NCI-H2171 (cell line): ENCODE data around the gene UNC50.
"Not testable (repeated sequence)": the region's sequence is repeated elsewhere in the genome, so short reads cannot be mapped to it uniquely, and the experiment has no call there.

ENCODE experiments used
- DNase-seq: peaks from one replicate; lab custom pipeline; 2025; lab: John Stamatoyannopoulos, UW

Gene UNC50

GRCh38 chr2:98576666-98577312 lies 31.6 kb upstream of the UNC50 start:
- no peak for DNase-seq

- no peak for DNase-seq
Measured at GRCh38 chr2:98577313-98577712, 31.1 kb upstream of the UNC50 start.

- no peak for DNase-seq
Measured at GRCh38 chr2:98578231-98578630, 30.2 kb upstream of the UNC50 start.

GRCh38 chr2:98579926-98580325 lies 28.5 kb upstream of the UNC50 start:
- no peak for DNase-seq

GRCh38 chr2:98580656-98581284 lies 27.6 kb upstream of the UNC50 start:
- no peak for DNase-seq

GRCh38 chr2:98582523-98582922 lies 25.9 kb upstream of the UNC50 start:
- DNase-seq: no peak

GRCh38 chr2:98583276-98583675 lies 25.1 kb upstream of the UNC50 start:
- DNase-seq: no peak

GRCh38 chr2:98583816-98584618 lies 24.4 kb upstream of the UNC50 start:
- DNase-seq: no peak

GRCh38 chr2:98585386-98585785 lies 23.0 kb upstream of the UNC50 start:
- no peak for DNase-seq

- DNase-seq: peak; percentile 15
Measured at GRCh38 chr2:98586551-98587140, 21.7 kb upstream of the UNC50 start.

- peak; percentile 61 for DNase-seq
Measured at GRCh38 chr2:98588880-98589431, 19.4 kb upstream of the UNC50 start.

GRCh38 chr2:98589489-98589888 lies 18.9 kb upstream of the UNC50 start:
- no peak for DNase-seq

GRCh38 chr2:98592565-98592964 lies 15.8 kb upstream of the UNC50 start:
- no peak for DNase-seq

- DNase-seq: not testable (repeated sequence)
Measured at GRCh38 chr2:98594665-98595064, 13.7 kb upstream of the UNC50 start.

GRCh38 chr2:98598781-98599428 lies 9.5 kb upstream of the UNC50 start:
- no peak for DNase-seq

GRCh38 chr2:98601532-98602132 lies 6.8 kb upstream of the UNC50 start:
- no peak for DNase-seq

- peak; percentile 35 for DNase-seq
Measured at GRCh38 chr2:98604547-98604946, 3.8 kb upstream of the UNC50 start.

- no peak for DNase-seq
Measured at GRCh38 chr2:98605076-98605475, 3.3 kb upstream of the UNC50 start.

GRCh38 chr2:98606431-98606830 lies 2.0 kb upstream of the UNC50 start:
- no peak for DNase-seq

- DNase-seq: no peak
Measured at GRCh38 chr2:98607104-98607503, 1.3 kb upstream of the UNC50 start.

- no peak for DNase-seq
Measured at GRCh38 chr2:98607741-98608115, 661 bp upstream of the UNC50 start.
